Measurements from ENCODE around the gene FNDC5.

FNDC5 gene

DNA sequence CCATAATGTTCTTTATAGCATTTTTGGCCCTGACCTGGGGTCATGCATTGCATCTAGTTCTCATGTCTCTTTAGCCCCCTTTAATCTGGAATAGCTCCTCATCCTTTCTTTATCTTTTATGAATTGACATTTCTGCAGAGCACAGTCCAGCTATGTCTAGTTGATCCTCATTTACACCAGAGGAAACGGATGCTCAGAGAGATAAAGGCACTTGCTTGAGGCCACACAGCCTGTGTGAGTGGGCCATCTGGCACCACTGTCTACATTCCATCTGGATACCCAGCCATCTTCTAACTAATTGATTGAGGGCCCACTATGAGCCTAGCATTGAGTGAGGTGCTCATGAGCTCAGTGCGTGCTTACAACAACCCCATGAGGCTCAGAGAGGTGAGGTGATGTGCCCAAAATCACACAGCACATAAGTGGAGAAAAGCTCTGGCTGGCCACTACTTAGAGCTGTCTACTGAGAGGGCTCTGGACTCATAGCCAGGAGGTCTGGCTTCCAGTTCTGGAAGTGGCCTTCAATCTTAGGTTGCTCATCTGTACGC lies 19.1 kb upstream of the FNDC5 start:
- Histone ChIP-seq H3K4me3 (ENCODE audit: extremely low read depth, insufficient read depth, low read length, poor library complexity, severe bottlenecking) (no peak overlapping the region), H3K4me1 (ENCODE audit: control insufficient read depth, insufficient read depth, low read length, poor library complexity, severe bottlenecking) (peaks cover 7% of the 10 kb centered on the region), H3K36me3 (ENCODE audit: control insufficient read depth, insufficient read depth, low read length) (no peaks in the 10 kb centered on the region), H3K27ac (ENCODE audit: low read depth, low read length, severe bottlenecking) (no peak overlapping the region), H3K9me3 (ENCODE audit: control insufficient read depth, low read length) (no peaks in the 10 kb centered on the region)
- WGBS, 2 experiments (ENCODE audit: insufficient coverage in 2 of 2), result 85 to 95% methylated on average over 2 to 3 of the region's 3 CpGs

DNA sequence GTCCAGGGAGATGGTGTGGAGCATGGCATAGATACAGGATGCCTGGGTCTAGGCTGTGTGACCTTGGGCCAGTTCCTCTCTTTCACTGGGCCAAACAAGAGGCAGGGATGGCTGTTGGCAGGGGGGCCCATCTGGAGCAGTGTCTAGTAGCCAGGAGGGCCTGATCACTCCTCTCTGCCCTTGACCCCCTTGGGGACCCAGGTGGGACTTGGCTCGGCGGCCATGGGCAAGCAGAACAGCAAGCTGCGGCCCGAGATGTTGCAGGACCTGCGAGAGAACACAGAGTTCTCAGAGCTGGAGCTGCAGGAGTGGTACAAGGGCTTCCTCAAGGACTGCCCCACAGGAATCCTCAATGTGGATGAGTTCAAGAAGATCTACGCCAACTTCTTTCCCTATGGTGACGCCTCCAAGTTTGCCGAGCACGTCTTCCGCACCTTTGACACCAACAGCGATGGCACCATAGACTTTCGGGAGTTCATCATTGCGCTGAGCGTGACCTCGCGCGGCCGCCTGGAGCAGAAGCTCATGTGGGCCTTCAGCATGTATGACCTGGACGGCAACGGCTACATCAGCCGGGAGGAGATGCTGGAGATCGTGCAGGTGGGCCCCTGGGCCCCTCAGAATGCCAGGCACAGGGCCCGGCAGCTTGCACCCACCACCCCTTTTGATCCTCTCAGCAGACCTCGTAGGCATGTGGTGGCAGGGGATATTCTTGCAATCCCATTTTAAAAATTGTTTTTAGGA lies 18.1 kb upstream of the FNDC5 start:
- Histone ChIP-seq H3K36me3 (ENCODE audit: control insufficient read depth, insufficient read depth, low read length) (no peaks in the 10 kb centered on the region), H3K9me3 (ENCODE audit: control insufficient read depth, low read length) (no peaks in the 10 kb centered on the region), H3K4me3 (ENCODE audit: extremely low read depth, insufficient read depth, low read length, poor library complexity, severe bottlenecking) (no peak overlapping the region), H3K27ac (ENCODE audit: low read depth, low read length, severe bottlenecking) (no peak overlapping the region), H3K4me1 (ENCODE audit: control insufficient read depth, insufficient read depth, low read length, poor library complexity, severe bottlenecking) (peaks cover 4% of the 10 kb centered on the region)
- 92 to 95% methylated on average over 21 to 23 of the region's 24 CpGs for WGBS, 2 experiments (ENCODE audit: insufficient coverage in 2 of 2)

DNA sequence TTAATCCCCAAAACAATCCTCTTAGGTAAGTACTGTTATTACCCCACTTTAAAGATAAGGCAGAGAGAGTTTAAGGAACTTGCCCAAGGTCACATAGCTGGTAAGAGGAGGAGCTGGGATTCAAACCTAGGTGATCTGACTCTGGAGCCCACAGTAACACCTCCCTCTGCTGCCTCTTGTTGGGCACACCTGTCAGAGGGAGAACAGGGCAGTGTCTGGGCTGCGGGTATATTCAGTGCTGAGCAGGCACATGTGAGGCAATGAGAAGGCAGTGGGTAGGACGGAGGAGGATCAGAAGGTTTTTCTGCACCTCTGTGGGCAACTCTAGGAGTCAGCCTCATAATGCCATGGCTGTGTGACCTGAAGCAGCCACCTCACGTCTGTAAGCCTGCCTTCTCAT lies 17.4 kb upstream of the FNDC5 start:
- Histone ChIP-seq H3K27ac (ENCODE audit: low read depth, low read length, severe bottlenecking) (no peak overlapping the region), H3K4me1 (ENCODE audit: control insufficient read depth, insufficient read depth, low read length, poor library complexity, severe bottlenecking) (no peaks in the 10 kb centered on the region), H3K36me3 (ENCODE audit: control insufficient read depth, insufficient read depth, low read length) (no peaks in the 10 kb centered on the region), H3K9me3 (ENCODE audit: control insufficient read depth, low read length) (no peaks in the 10 kb centered on the region), H3K4me3 (ENCODE audit: extremely low read depth, insufficient read depth, low read length, poor library complexity, severe bottlenecking) (no peak overlapping the region)
- 77 to 84% methylated on average over 3 of the region's 3 CpGs for WGBS, 2 experiments (ENCODE audit: insufficient coverage in 2 of 2)

DNA sequence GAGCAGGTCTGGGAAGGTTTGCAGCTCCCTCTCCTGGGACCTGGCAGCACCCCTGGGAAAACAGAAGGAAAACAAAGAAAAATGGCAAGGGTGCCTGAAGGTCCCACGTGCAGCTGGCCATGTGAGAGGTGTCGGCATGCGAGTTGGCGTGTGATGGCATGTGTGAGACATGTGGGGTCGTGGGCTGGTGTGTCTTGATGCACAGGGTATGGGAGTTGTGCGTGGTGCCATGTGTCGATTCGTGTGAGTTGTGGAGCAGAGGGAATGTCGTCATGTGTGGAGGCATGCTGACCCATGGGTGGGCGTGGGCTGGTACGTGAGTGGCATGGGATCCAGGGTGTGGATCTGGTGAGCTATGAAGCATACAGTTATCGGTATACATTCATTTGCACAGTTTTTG lies 16.9 kb upstream of the FNDC5 start:
- no peaks in the 10 kb centered on the region for H3K36me3 ChIP-seq (ENCODE audit: control insufficient read depth, insufficient read depth, low read length)
- no peaks in the 10 kb centered on the region for H3K9me3 ChIP-seq (ENCODE audit: control insufficient read depth, low read length)
- H3K4me3 ChIP-seq (ENCODE audit: extremely low read depth, insufficient read depth, low read length, poor library complexity, severe bottlenecking), result no peak overlapping the region
- H3K27ac ChIP-seq (ENCODE audit: low read depth, low read length, severe bottlenecking), result no peak overlapping the region
- 76 to 78% methylated on average over 10 to 11 of the region's 12 CpGs for WGBS, 2 experiments (ENCODE audit: insufficient coverage in 2 of 2)
- no peaks in the 10 kb centered on the region for H3K4me1 ChIP-seq (ENCODE audit: control insufficient read depth, insufficient read depth, low read length, poor library complexity, severe bottlenecking)

GRCh38 chr1:32886828-32887414 lies 16.2 kb upstream of the FNDC5 start:
- Histone ChIP-seq H3K4me1 (ENCODE audit: control insufficient read depth, insufficient read depth, low read length, poor library complexity, severe bottlenecking) (no peaks in the 10 kb centered on the region), H3K9me3 (ENCODE audit: control insufficient read depth, low read length) (no peaks in the 10 kb centered on the region), H3K36me3 (ENCODE audit: control insufficient read depth, insufficient read depth, low read length) (no peaks in the 10 kb centered on the region), H3K4me3 (ENCODE audit: extremely low read depth, insufficient read depth, low read length, poor library complexity, severe bottlenecking) (no peak overlapping the region), H3K27ac (ENCODE audit: low read depth, low read length, severe bottlenecking) (no peak overlapping the region)
- 44 to 49% methylated on average over 17 to 19 of the region's 19 CpGs for WGBS, 2 experiments (ENCODE audit: insufficient coverage in 2 of 2)

DNA sequence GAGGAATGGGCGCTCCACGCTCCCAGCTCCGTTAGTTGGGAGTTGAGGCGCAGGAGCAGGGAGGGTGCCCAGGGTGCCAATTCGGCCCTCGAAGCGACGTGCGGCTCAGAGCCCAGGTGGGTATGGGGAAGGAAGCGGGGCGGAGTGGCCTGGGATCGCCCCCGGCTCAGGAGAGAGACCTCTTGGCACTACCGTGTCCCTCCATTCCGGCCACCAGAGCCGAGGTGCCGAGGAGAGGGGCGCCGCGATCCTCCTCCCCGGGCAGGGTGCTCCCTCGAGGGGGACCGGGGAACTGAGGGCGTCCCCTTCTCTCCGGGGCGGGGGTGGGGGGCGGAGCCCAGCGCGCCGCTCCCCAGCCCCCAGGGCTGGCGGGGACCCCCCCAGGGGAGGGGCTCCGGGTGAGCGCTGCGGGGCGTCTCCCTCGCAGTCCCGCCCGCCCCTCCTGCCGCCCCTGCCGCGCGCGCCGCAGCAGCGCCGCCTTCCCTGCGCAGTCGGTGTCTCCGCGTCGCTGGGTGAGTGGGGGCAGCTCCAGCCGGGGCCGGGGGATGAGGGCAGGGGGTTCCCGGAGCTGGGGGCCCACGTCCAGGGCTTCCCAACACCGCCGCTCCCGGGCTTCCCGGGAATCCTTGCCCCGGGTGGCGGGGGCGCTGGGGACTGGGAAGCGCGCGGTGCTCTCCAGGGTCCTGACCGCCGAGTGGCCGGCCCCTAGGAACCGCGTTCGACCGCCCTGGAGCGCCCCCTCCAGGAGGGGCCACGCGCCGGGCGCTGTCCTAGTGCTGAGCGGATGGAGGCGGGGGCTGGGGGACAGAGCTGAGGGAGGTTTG lies 15.5 kb upstream of the FNDC5 start, which contains the start of gene HPCA:
Gene HPCA, plus strand, starts transcription at position 488 of the 824 bp plus-strand sequence. CDS start 2,408 bp downstream, outside the sequence.
- H3K9me3 ChIP-seq (ENCODE audit: control insufficient read depth, low read length), result no peaks in the 10 kb centered on the region
- no peak within 1 kb of the TSS for H3K27ac ChIP-seq (ENCODE audit: low read depth, low read length, severe bottlenecking)
- H3K36me3 ChIP-seq (ENCODE audit: control insufficient read depth, insufficient read depth, low read length), result no peaks in the 10 kb centered on the region
- H3K4me1 ChIP-seq (ENCODE audit: control insufficient read depth, insufficient read depth, low read length, poor library complexity, severe bottlenecking), result no peaks in the 10 kb centered on the region
- peak within 1 kb of the TSS; percentile 23 for H3K4me3 ChIP-seq (ENCODE audit: extremely low read depth, insufficient read depth, low read length, poor library complexity, severe bottlenecking)
- 11 to 12% methylated on average over 39 to 45 of the region's 79 CpGs for WGBS, 2 experiments (ENCODE audit: insufficient coverage in 2 of 2)

- Histone ChIP-seq H3K36me3 (ENCODE audit: control insufficient read depth, insufficient read depth, low read length) (no peaks in the 10 kb centered on the region), H3K9me3 (ENCODE audit: control insufficient read depth, low read length) (no peaks in the 10 kb centered on the region), H3K4me3 (ENCODE audit: extremely low read depth, insufficient read depth, low read length, poor library complexity, severe bottlenecking) (no peak overlapping the region), H3K27ac (ENCODE audit: low read depth, low read length, severe bottlenecking) (no peak overlapping the region), H3K4me1 (ENCODE audit: control insufficient read depth, insufficient read depth, low read length, poor library complexity, severe bottlenecking) (no peaks in the 10 kb centered on the region)
- WGBS, 2 experiments (ENCODE audit: insufficient coverage in 2 of 2), result 32 to 49% methylated on average over 7 of the region's 8 CpGs
Observed at GRCh38 chr1:32885676-32886003, 14.9 kb upstream of the FNDC5 start.

- Histone ChIP-seq H3K4me3 (ENCODE audit: extremely low read depth, insufficient read depth, low read length, poor library complexity, severe bottlenecking) (no peak overlapping the region), H3K36me3 (ENCODE audit: control insufficient read depth, insufficient read depth, low read length) (no peaks in the 10 kb centered on the region), H3K27ac (ENCODE audit: low read depth, low read length, severe bottlenecking) (no peak overlapping the region), H3K9me3 (ENCODE audit: control insufficient read depth, low read length) (no peaks in the 10 kb centered on the region), H3K4me1 (ENCODE audit: control insufficient read depth, insufficient read depth, low read length, poor library complexity, severe bottlenecking) (no peaks in the 10 kb centered on the region)
- 74 to 79% methylated on average over 8 of the region's 12 CpGs for WGBS, 2 experiments (ENCODE audit: insufficient coverage in 2 of 2)
Observed at GRCh38 chr1:32884726-32885125, 14.0 kb upstream of the FNDC5 start.

DNA sequence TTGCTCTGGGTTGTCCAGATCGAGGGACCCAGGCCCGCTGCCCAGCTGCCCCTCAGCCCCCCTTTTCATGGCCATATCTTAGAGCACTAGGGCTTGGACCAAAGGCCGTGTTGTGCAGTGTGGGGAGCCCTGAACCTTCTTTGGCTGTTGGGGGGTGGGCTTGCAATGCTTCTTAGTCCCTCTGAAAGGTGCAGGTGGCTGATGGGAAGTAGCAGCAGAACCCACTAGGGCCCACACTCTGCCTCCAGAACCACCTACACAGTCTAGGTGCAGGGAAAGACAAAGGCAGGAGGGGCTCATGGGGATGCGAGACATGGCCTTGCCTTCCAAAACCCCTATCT lies 13.3 kb upstream of the FNDC5 start:
- Histone ChIP-seq H3K36me3 (ENCODE audit: control insufficient read depth, insufficient read depth, low read length) (no peaks in the 10 kb centered on the region), H3K27ac (ENCODE audit: low read depth, low read length, severe bottlenecking) (no peak overlapping the region), H3K9me3 (ENCODE audit: control insufficient read depth, low read length) (no peaks in the 10 kb centered on the region), H3K4me1 (ENCODE audit: control insufficient read depth, insufficient read depth, low read length, poor library complexity, severe bottlenecking) (no peaks in the 10 kb centered on the region), H3K4me3 (ENCODE audit: extremely low read depth, insufficient read depth, low read length, poor library complexity, severe bottlenecking) (no peak overlapping the region)
- 100% methylated on average over 1 of the region's 4 CpGs for WGBS, 2 experiments (ENCODE audit: insufficient coverage in 2 of 2)

GRCh38 chr1:32883338-32884031 lies 12.8 kb upstream of the FNDC5 start:
- 84 to 93% methylated on average over 5 to 6 of the region's 7 CpGs for WGBS, 2 experiments (ENCODE audit: insufficient coverage in 2 of 2)
- Histone ChIP-seq H3K27ac (ENCODE audit: low read depth, low read length, severe bottlenecking) (no peak overlapping the region), H3K9me3 (ENCODE audit: control insufficient read depth, low read length) (no peaks in the 10 kb centered on the region), H3K4me3 (ENCODE audit: extremely low read depth, insufficient read depth, low read length, poor library complexity, severe bottlenecking) (no peak overlapping the region), H3K36me3 (ENCODE audit: control insufficient read depth, insufficient read depth, low read length) (no peaks in the 10 kb centered on the region), H3K4me1 (ENCODE audit: control insufficient read depth, insufficient read depth, low read length, poor library complexity, severe bottlenecking) (no peaks in the 10 kb centered on the region)
